Effector memory CD4-positive, alpha-beta T cell (primary cell): ENCODE results near the gene MIA2.
"Not testable (repeated sequence)": the region's sequence is repeated elsewhere in the genome, so short reads cannot be mapped to it uniquely, and the experiment has no call there.

Experiments
- DNase-seq, 3 donors: peaks; one replicate each; pipeline ENCODE4 v3.0.0-alpha.2; 2020
- H3K27ac ChIP-seq: 2 replicates; pipeline ENCODE4 v1.7.0; 2013; ENCODE audit warnings: mild to moderate bottlenecking, low read length, moderate library complexity; ENCODE audit not compliant: insufficient read depth, poor library complexity, severe bottlenecking
- H3K27me3 ChIP-seq: replicated peaks from 2 replicates; pipeline ENCODE4 v1.7.0; 2013; ENCODE audit warnings: mild to moderate bottlenecking, low read length; ENCODE audit not compliant: insufficient read depth, control insufficient read depth, poor library complexity, severe bottlenecking
- H3K36me3 ChIP-seq: 2 replicates; pipeline ENCODE4 v1.7.0; 2013; ENCODE audit warnings: mild to moderate bottlenecking, low read length, moderate library complexity; ENCODE audit not compliant: control insufficient read depth, insufficient read depth
- H3K4me1 ChIP-seq: 2 replicates; pipeline ENCODE4 v1.7.0; 2013; ENCODE audit warnings: low read length, mild to moderate bottlenecking; ENCODE audit not compliant: control insufficient read depth, insufficient read depth, poor library complexity, severe bottlenecking
- H3K4me3 ChIP-seq: 2 replicates; pipeline ENCODE4 v1.7.0; 2013; ENCODE audit warnings: low read length, low read depth, mild to moderate bottlenecking; ENCODE audit not compliant: insufficient read depth, poor library complexity, severe bottlenecking
- H3K9me3 ChIP-seq: 2 replicates; pipeline ENCODE4 v1.7.0; 2013; ENCODE audit warnings: mild to moderate bottlenecking, low read length, moderate library complexity; ENCODE audit not compliant: control insufficient read depth

Gene MIA2

GRCh38 chr14:39360316-39360715, 126.6 kb downstream of the MIA2 start:
- Histone ChIP-seq H3K36me3 (peaks cover 9% of the 10 kb centered on the region), H3K4me3 (no peak overlapping the region)

GRCh38 chr14:39361556-39361955, 127.8 kb downstream of the MIA2 start:
- H3K36me3 ChIP-seq, H3K9me3 ChIP-seq, H3K4me1 ChIP-seq, H3K4me3 ChIP-seq, H3K27me3 ChIP-seq, DNase-seq, H3K27ac ChIP-seq: not testable (repeated sequence)

More at GRCh38 chr14:39360316-39360715, 126.6 kb downstream of the MIA2 start:
- Histone ChIP-seq H3K27ac (no peak overlapping the region), H3K27me3 (no peaks in the 10 kb centered on the region), H3K4me1 (no peaks in the 10 kb centered on the region), H3K9me3 (no peaks in the 10 kb centered on the region)
- no peak for DNase-seq

GRCh38 chr14:39364509-39364908, 130.8 kb downstream of the MIA2 start:
- no peaks in the 10 kb centered on the region for H3K4me1 ChIP-seq
- H3K27me3 ChIP-seq, result no peaks in the 10 kb centered on the region
- DNase-seq, result no peak

GRCh38 chr14:39365354-39365753, 131.6 kb downstream of the MIA2 start:
- H3K27me3 ChIP-seq, result no peaks in the 10 kb centered on the region
- no peaks in the 10 kb centered on the region for H3K4me1 ChIP-seq
- no peak for DNase-seq
- no peak overlapping the region for H3K27ac ChIP-seq
- no peak overlapping the region for H3K4me3 ChIP-seq
- H3K9me3 ChIP-seq, result no peaks in the 10 kb centered on the region
- peaks cover 9% of the 10 kb centered on the region for H3K36me3 ChIP-seq

More at GRCh38 chr14:39364509-39364908, 130.8 kb downstream of the MIA2 start:
- Histone ChIP-seq H3K4me3 (no peak overlapping the region), H3K36me3 (peaks cover 9% of the 10 kb centered on the region), H3K27ac (no peak overlapping the region), H3K9me3 (no peaks in the 10 kb centered on the region)

GRCh38 chr14:39366460-39367386, 133.0 kb downstream of the MIA2 start:
- no peak overlapping the region for H3K4me3 ChIP-seq
- no peak for DNase-seq
- H3K27ac ChIP-seq, result no peak overlapping the region
- no peaks in the 10 kb centered on the region for H3K27me3 ChIP-seq
- no peaks in the 10 kb centered on the region for H3K9me3 ChIP-seq
- H3K36me3 ChIP-seq, result peaks cover 4% of the 10 kb centered on the region
- H3K4me1 ChIP-seq, result no peaks in the 10 kb centered on the region

- H3K4me1 ChIP-seq, result no peaks in the 10 kb centered on the region
- H3K27ac ChIP-seq, result no peak overlapping the region
- no peaks in the 10 kb centered on the region for H3K27me3 ChIP-seq
- H3K36me3 ChIP-seq, result peaks cover 4% of the 10 kb centered on the region
- no peaks in the 10 kb centered on the region for H3K9me3 ChIP-seq
- DNase-seq, result no peak
- no peak overlapping the region for H3K4me3 ChIP-seq
Measured at GRCh38 chr14:39367387-39367751, 133.7 kb downstream of the MIA2 start.

- Histone ChIP-seq H3K27ac (no peak overlapping the region), H3K27me3 (no peaks in the 10 kb centered on the region), H3K36me3 (peaks cover 4% of the 10 kb centered on the region), H3K4me3 (no peak overlapping the region), H3K9me3 (no peaks in the 10 kb centered on the region), H3K4me1 (no peaks in the 10 kb centered on the region)
- no peak for DNase-seq
Measured at GRCh38 chr14:39368261-39368959, 134.7 kb downstream of the MIA2 start.

- no peak for DNase-seq
- H3K36me3 ChIP-seq, result peaks cover 4% of the 10 kb centered on the region
- no peak overlapping the region for H3K27ac ChIP-seq
- no peaks in the 10 kb centered on the region for H3K27me3 ChIP-seq
- H3K4me1 ChIP-seq, result no peaks in the 10 kb centered on the region
- no peaks in the 10 kb centered on the region for H3K9me3 ChIP-seq
- H3K4me3 ChIP-seq, result no peak overlapping the region
Measured at GRCh38 chr14:39369029-39369428, 135.3 kb downstream of the MIA2 start.

- DNase-seq, result no peak
- H3K4me1 ChIP-seq, result no peaks in the 10 kb centered on the region
- no peak overlapping the region for H3K4me3 ChIP-seq
- H3K27ac ChIP-seq, result no peak overlapping the region
- H3K27me3 ChIP-seq, result no peaks in the 10 kb centered on the region
- peaks cover 4% of the 10 kb centered on the region for H3K36me3 ChIP-seq
- H3K9me3 ChIP-seq, result no peaks in the 10 kb centered on the region
Measured at GRCh38 chr14:39370415-39370814, 136.7 kb downstream of the MIA2 start.

- Histone ChIP-seq H3K27me3 (no peaks in the 10 kb centered on the region), H3K27ac (no peak overlapping the region), H3K9me3 (no peaks in the 10 kb centered on the region), H3K36me3 (peaks cover 4% of the 10 kb centered on the region), H3K4me3 (no peak overlapping the region), H3K4me1 (no peaks in the 10 kb centered on the region)
- DNase-seq, result no peak
Measured at GRCh38 chr14:39372656-39373055, 138.9 kb downstream of the MIA2 start.
